GM21737 (cell line): Measurements from ENCODE around the gene NLRP7.
A peak's percentile ranks its signal among the peaks of the same experiment; 100 is the strongest.
"Not testable (repeated sequence)": the region's sequence is repeated elsewhere in the genome, so short reads cannot be mapped to it uniquely, and the experiment has no call there.

ENCODE experiments used
- ATAC-seq: cut with Tn5 transposase; IDR thresholded peaks from one replicate; pipeline ENCODE4 v1.9.1; 2021; ENCODE audit warnings: mild to moderate bottlenecking, moderate library complexity; ENCODE audit not compliant: unreplicated experiment

NLRP7 gene

GRCh38 chr19:54947381-54947780, at the start of gene NLRP7:
NLRP7 (minus strand) TSS chr19:54947530.
- no peak for ATAC-seq

GRCh38 chr19:54995561-54995960, 48.2 kb upstream of the NLRP7 start:
- ATAC-seq, result no peak

- ATAC-seq, result not testable (repeated sequence)
These were observed 42.2 kb upstream of the NLRP7 start for GRCh38 chr19:54989531-54989930.

GRCh38 chr19:54982562-54982961, 35.2 kb upstream of the NLRP7 start:
- ATAC-seq, result not testable (repeated sequence)

- not testable (repeated sequence) for ATAC-seq
These were observed 26.1 kb upstream of the NLRP7 start for GRCh38 chr19:54973229-54974090.

- not testable (repeated sequence) for ATAC-seq
These were observed 24.1 kb upstream of the NLRP7 start for GRCh38 chr19:54971446-54971845.

- ATAC-seq, result no peak
These were observed 22.3 kb upstream of the NLRP7 start for GRCh38 chr19:54969647-54970046.

GRCh38 chr19:54967611-54968010, 20.3 kb upstream of the NLRP7 start:
- ATAC-seq, result no peak

GRCh38 chr19:54965055-54965454, 17.7 kb upstream of the NLRP7 start:
- not testable (repeated sequence) for ATAC-seq

- no peak for ATAC-seq
These were observed 12.5 kb upstream of the NLRP7 start for GRCh38 chr19:54959840-54960239.

GRCh38 chr19:54955376-54955775, 8.0 kb upstream of the NLRP7 start:
- ATAC-seq, result no peak

GRCh38 chr19:54953345-54953713, 6.0 kb upstream of the NLRP7 start:
- ATAC-seq, result not testable (repeated sequence)

GRCh38 chr19:54952591-54953344, 5.4 kb upstream of the NLRP7 start:
- no peak for ATAC-seq

- not testable (repeated sequence) for ATAC-seq
These were observed 3.2 kb upstream of the NLRP7 start for GRCh38 chr19:54950580-54950979.

- no peak for ATAC-seq
These were observed 2.1 kb upstream of the NLRP7 start for GRCh38 chr19:54949412-54949811.

GRCh38 chr19:54943772-54944361, 3.5 kb downstream of the NLRP7 start:
- not testable (repeated sequence) for ATAC-seq

GRCh38 chr19:54939538-54939937, 7.8 kb downstream of the NLRP7 start:
- ATAC-seq, result not testable (repeated sequence)

GRCh38 chr19:54938906-54939305, 8.4 kb downstream of the NLRP7 start:
- no peak for ATAC-seq

GRCh38 chr19:54937926-54938325, 9.4 kb downstream of the NLRP7 start:
- ATAC-seq, result peak; percentile 74

GRCh38 chr19:54928299-54928698, 19.0 kb downstream of the NLRP7 start:
- no peak for ATAC-seq

- no peak for ATAC-seq
These were observed 24.1 kb downstream of the NLRP7 start for GRCh38 chr19:54923276-54923675.

GRCh38 chr19:54921082-54921481, 26.2 kb downstream of the NLRP7 start:
- ATAC-seq, result no peak
